WTC11 (cell line): ENCODE results near the gene SYCP2. TPM values are rescaled to one million over a fixed set of nuclear protein-coding genes. Genes with fewer than 3 reads are reported as not detected.

ENCODE experiments used
- ATAC-seq: fragments of 200-7000 bp; cut with Tn5 transposase; 2 replicates; pipeline ENCODE4 v1.10.0; 2021; ENCODE audit warnings: mild to moderate bottlenecking, moderate library complexity
- CTCF ChIA-PET: fragments of 300-600 bp; sonication (Branson Sonifier 250); formaldehyde crosslinking; loops from one replicate; lab custom pipeline; 2021; ENCODE audit warnings: antibody characterized with exemption; lab: Charles Lee
- POLR2A ChIA-PET: fragments of 350-600 bp; sonication (Branson Sonifier 250); formaldehyde crosslinking; loops from one replicate; lab custom pipeline; 2021; ENCODE audit warnings: antibody characterized with exemption; lab: Charles Lee
- DNase-seq: peaks from one replicate; pipeline ENCODE4 v3.0.0; 2021; ENCODE audit warnings: low spot score
- H3K27ac Mint-ChIP-seq: 2 replicates; pipeline ENCODE4 v1.8.0; 2021; ENCODE audit warnings: mixed read lengths
- H3K27me3 Mint-ChIP-seq: 2 replicates; pipeline ENCODE4 v1.8.0; 2021; ENCODE audit warnings: low read depth, mild to moderate bottlenecking, moderate library complexity, mixed read lengths
- H3K36me3 Mint-ChIP-seq: 2 replicates; pipeline ENCODE4 v1.8.0; 2021; ENCODE audit warnings: mixed read lengths
- H3K4me1 Mint-ChIP-seq: 2 replicates; pipeline ENCODE4 v1.8.0; 2022; ENCODE audit warnings: mixed read lengths
- H3K4me3 Mint-ChIP-seq: 2 replicates; pipeline ENCODE4 v1.8.0; 2021; ENCODE audit warnings: mild to moderate bottlenecking, moderate library complexity, mixed read lengths
- H3K9me3 Mint-ChIP-seq: 2 replicates; pipeline ENCODE4 v1.8.0; 2021; ENCODE audit warnings: mixed read lengths
- ATF6 ChIP-seq: sonication (generic); formaldehyde crosslinking; IDR thresholded peaks from 2 replicates; pipeline ENCODE4 v1.8.1; 2023; ENCODE audit warnings: mild to moderate bottlenecking, missing genetic modification reagents
- CBFB ChIP-seq: sonication (generic); formaldehyde crosslinking; IDR thresholded peaks from 2 replicates; pipeline ENCODE4 v1.8.1; 2022; ENCODE audit warnings: mild to moderate bottlenecking, low read depth, missing genetic modification reagents
- CDX4 ChIP-seq: fragments of 250-450 bp; sonication (Bioruptor Pico); IDR thresholded peaks from 2 replicates; pipeline ENCODE4 v1.9.0; 2021; ENCODE audit warnings: moderate library complexity, mild to moderate bottlenecking, inconsistent platforms, borderline replicate concordance
- FOXJ3 ChIP-seq: sonication (generic); formaldehyde crosslinking; IDR thresholded peaks from 2 replicates; pipeline ENCODE4 v1.9.0; 2021; ENCODE audit warnings: missing genetic modification reagents, mild to moderate bottlenecking, borderline replicate concordance
- FOXK1 ChIP-seq: sonication (generic); formaldehyde crosslinking; IDR thresholded peaks from 2 replicates; pipeline ENCODE4 v1.8.0; 2022; ENCODE audit warnings: mild to moderate bottlenecking, moderate library complexity, missing genetic modification reagents
- GABPB1 ChIP-seq: sonication (generic); formaldehyde crosslinking; IDR thresholded peaks from 2 replicates; pipeline ENCODE4 v1.8.1; 2023; ENCODE audit warnings: mild to moderate bottlenecking, missing genetic modification reagents
- HMGXB4 ChIP-seq: sonication (generic); formaldehyde crosslinking; IDR thresholded peaks from 2 replicates; pipeline ENCODE4 v1.8.1; 2023; ENCODE audit warnings: mild to moderate bottlenecking, moderate library complexity, missing genetic modification reagents
- MXD4 ChIP-seq: fragments of 250-450 bp; sonication (Bioruptor Pico); IDR thresholded peaks from 2 replicates; pipeline ENCODE4 v1.8.0; 2021; ENCODE audit warnings: mild to moderate bottlenecking, moderate library complexity, borderline replicate concordance
- PRDM15 ChIP-seq: sonication (generic); formaldehyde crosslinking; IDR thresholded peaks from 2 replicates; pipeline ENCODE4 v1.8.0; 2022; ENCODE audit warnings: missing genetic modification reagents
- SMAD4 ChIP-seq: sonication (generic); formaldehyde crosslinking; IDR thresholded peaks from 2 replicates; pipeline ENCODE4 v1.8.0; 2022; ENCODE audit warnings: mild to moderate bottlenecking, missing genetic modification reagents
- SOX15 ChIP-seq: fragments of 250-450 bp; sonication (Bioruptor Pico); IDR thresholded peaks from 2 replicates; pipeline ENCODE4 v1.9.0; 2021; ENCODE audit warnings: mild to moderate bottlenecking
- TEAD1 ChIP-seq: sonication (generic); formaldehyde crosslinking; IDR thresholded peaks from 2 replicates; pipeline ENCODE4 v1.8.0; 2022; ENCODE audit warnings: mild to moderate bottlenecking, missing genetic modification reagents
- TP53 ChIP-seq: sonication (generic); formaldehyde crosslinking; IDR thresholded peaks from 2 replicates; pipeline ENCODE4 v1.8.1; 2023; ENCODE audit warnings: mild to moderate bottlenecking, missing genetic modification reagents
- ZBTB21 ChIP-seq: sonication (generic); formaldehyde crosslinking; IDR thresholded peaks from 2 replicates; pipeline ENCODE4 v1.8.1; 2023; ENCODE audit warnings: mild to moderate bottlenecking, missing genetic modification reagents, borderline replicate concordance
- ZNF219 ChIP-seq: sonication (generic); formaldehyde crosslinking; IDR thresholded peaks from 2 replicates; pipeline ENCODE4 v1.8.0; 2023; ENCODE audit warnings: missing genetic modification reagents, mild to moderate bottlenecking, borderline replicate concordance
- ZNF232 ChIP-seq: sonication (generic); formaldehyde crosslinking; IDR thresholded peaks from 2 replicates; pipeline ENCODE4 v1.8.0; 2022; ENCODE audit warnings: mild to moderate bottlenecking, missing genetic modification reagents
- ZNF317 ChIP-seq: sonication (generic); formaldehyde crosslinking; IDR thresholded peaks from 2 replicates; pipeline ENCODE4 v1.8.1; 2023; ENCODE audit warnings: low read depth, mild to moderate bottlenecking, moderate library complexity, missing genetic modification reagents, borderline replicate concordance
- ZNF416 ChIP-seq: fragments of 250-450 bp; sonication (Bioruptor Pico); IDR thresholded peaks from 2 replicates; pipeline ENCODE4 v1.9.0; 2021; ENCODE audit warnings: mild to moderate bottlenecking, inconsistent platforms
- ZNF671 ChIP-seq: fragments of 250-450 bp; sonication (Bioruptor Pico); IDR thresholded peaks from 2 replicates; pipeline ENCODE4 v1.8.0; 2021; ENCODE audit warnings: mild to moderate bottlenecking
- total RNA-seq: library from RNA; stranded (reverse); gene quantifications from 3 replicates; pipeline ENCODE4 v1.2.3, GENCODE V29; 2021

The SYCP2 gene
- total RNA-seq, 1 experiment from 2014 or later, result 0.31 TPM

GRCh38 chr20:59820204-59821041, 113.0 kb downstream of the SYCP2 start (continued):
- no peak for TF ChIP-seq MXD4 (CRISPR knock-in tag)
- no peak for TF ChIP-seq ATF6 (CRISPR knock-in tag)
- TF ChIP-seq ZNF671, result no peak
- TF ChIP-seq TP53 (CRISPR knock-in tag), result no peak
- no peak for TF ChIP-seq GABPB1 (CRISPR knock-in tag)
- no peak for TF ChIP-seq CDX4 (CRISPR knock-in tag)
- TF ChIP-seq ZNF219 (CRISPR knock-in tag), result no peak
- TF ChIP-seq FOXK1 (CRISPR knock-in tag), result no peak
- no peak for TF ChIP-seq SOX15 (CRISPR knock-in tag)
- TF ChIP-seq ZNF232 (CRISPR knock-in tag), result no peak
- no peak for TF ChIP-seq CBFB (CRISPR knock-in tag)

GRCh38 chr20:59819496-59820203, 113.8 kb downstream of the SYCP2 start:
- ChIA-PET CTCF (interaction anchor here (0.7 to 1.5 kb wide), 4 partner anchors 9 to 31 kb away, joined by 3 to 4 read pairs (median 4); no protein-coding TSS in a partner anchor), POLR2A (no interaction called here)
- ATAC-seq (no peak), DNase-seq (no peak)
- Mint-ChIP-seq H3K4me3 (no peak overlapping the region), H3K4me1 (peaks cover 10% of the 10 kb centered on the region), H3K36me3 (no peaks in the 10 kb centered on the region), H3K9me3 (no peaks in the 10 kb centered on the region), H3K27me3 (peaks cover 18% of the 10 kb centered on the region)
- TF ChIP-seq ZBTB21 (CRISPR knock-in tag) (no peak), SMAD4 (CRISPR knock-in tag) (no peak), PRDM15 (CRISPR knock-in tag) (no peak), HMGXB4 (CRISPR knock-in tag) (no peak), TP53 (CRISPR knock-in tag) (no peak), ZNF416 (CRISPR knock-in tag) (no peak), ZNF317 (CRISPR knock-in tag) (no peak), TEAD1 (CRISPR knock-in tag) (no peak), FOXJ3 (CRISPR knock-in tag) (no peak)
- TF ChIP-seq, all 79 proteins: peak for 0
- H3K27ac Mint-ChIP-seq, result no peak overlapping the region
